Stimulated activated CD4-positive, alpha-beta T cell treated with anti-CD3 and anti-CD28 coated beads, Interleukin-2, amount 100 ng/mL, for 48 hours (primary cell): ENCODE results near the gene ELOA2.
"Not testable (repeated sequence)": the region's sequence is repeated elsewhere in the genome, so short reads cannot be mapped to it uniquely, and the experiment has no call there.

Source experiments
- DNase-seq, 2 donors: peaks; one replicate each; pipeline ENCODE4 v3.0.0-alpha.2; 2020

The ELOA2 gene

DNA sequence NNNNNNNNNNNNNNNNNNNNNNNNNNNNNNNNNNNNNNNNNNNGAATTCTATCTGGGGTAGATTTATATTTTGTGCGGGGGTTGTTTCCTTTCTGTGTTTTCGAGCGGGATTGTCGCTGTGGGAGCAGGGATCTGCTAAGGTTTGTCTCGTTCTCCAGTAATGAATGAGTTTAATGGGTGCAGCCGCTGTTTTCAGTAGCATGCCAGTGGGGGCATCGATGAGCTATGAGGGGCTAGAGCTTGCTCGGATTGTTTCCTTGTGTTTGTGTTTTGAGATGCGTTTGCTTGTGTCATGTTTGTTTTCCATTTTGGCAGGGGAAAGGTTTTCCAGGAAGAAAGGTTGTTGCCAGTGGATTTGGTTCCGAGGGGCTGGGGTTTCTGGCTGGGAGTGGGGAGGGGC, 15.6 kb downstream of the ELOA2 start:
- DNase-seq = not testable (repeated sequence)
